ENCODE data around the gene ARHGAP24. TPM values are rescaled to one million over a fixed set of nuclear protein-coding genes. Genes with fewer than 3 reads are reported as not detected.

The ARHGAP24 gene
- total RNA-seq, 1 experiment from 2014 or later: 1.2 TPM

- Histone ChIP-seq H3K4me3 (ENCODE audit: insufficient read depth, low read depth, low read length) (no peak overlapping the region), H3K27me3 (ENCODE audit: control insufficient read depth, insufficient read depth, low read length) (no peaks in the 10 kb centered on the region), H3K36me3 (replicated peaks; ENCODE audit: control insufficient read depth, insufficient read depth, low read length) (no peaks in the 10 kb centered on the region)
- DNase-seq: no peak
Observed at GRCh38 chr4:85740431-85740861, 265.5 kb downstream of the ARHGAP24 start.

GRCh38 chr4:85741381-85741780 lies 266.4 kb downstream of the ARHGAP24 start:
- no peaks in the 10 kb centered on the region for H3K27me3 ChIP-seq (ENCODE audit: control insufficient read depth, insufficient read depth, low read length)
- no peak for DNase-seq
- no peak overlapping the region for H3K4me3 ChIP-seq (ENCODE audit: insufficient read depth, low read depth, low read length)
- H3K36me3 ChIP-seq (replicated peaks; ENCODE audit: control insufficient read depth, insufficient read depth, low read length): no peaks in the 10 kb centered on the region

GRCh38 chr4:85741921-85742591 lies 267.1 kb downstream of the ARHGAP24 start:
- no peak for DNase-seq
- Histone ChIP-seq H3K27me3 (ENCODE audit: control insufficient read depth, insufficient read depth, low read length) (no peaks in the 10 kb centered on the region), H3K36me3 (replicated peaks; ENCODE audit: control insufficient read depth, insufficient read depth, low read length) (no peaks in the 10 kb centered on the region), H3K4me3 (ENCODE audit: insufficient read depth, low read depth, low read length) (no peak overlapping the region)

GRCh38 chr4:85744950-85745349 lies 270.0 kb downstream of the ARHGAP24 start:
- Histone ChIP-seq H3K27me3 (ENCODE audit: control insufficient read depth, insufficient read depth, low read length) (no peaks in the 10 kb centered on the region), H3K4me3 (ENCODE audit: insufficient read depth, low read depth, low read length) (no peak overlapping the region), H3K36me3 (replicated peaks; ENCODE audit: control insufficient read depth, insufficient read depth, low read length) (no peaks in the 10 kb centered on the region)
- DNase-seq: no peak

- Histone ChIP-seq H3K4me3 (ENCODE audit: insufficient read depth, low read depth, low read length) (no peak overlapping the region), H3K36me3 (replicated peaks; ENCODE audit: control insufficient read depth, insufficient read depth, low read length) (no peaks in the 10 kb centered on the region), H3K27me3 (ENCODE audit: control insufficient read depth, insufficient read depth, low read length) (no peaks in the 10 kb centered on the region)
- DNase-seq: no peak
Observed at GRCh38 chr4:85745939-85746338, 271.0 kb downstream of the ARHGAP24 start.

- DNase-seq: peak; percentile 38
- Histone ChIP-seq H3K27me3 (ENCODE audit: control insufficient read depth, insufficient read depth, low read length) (no peaks in the 10 kb centered on the region), H3K36me3 (replicated peaks; ENCODE audit: control insufficient read depth, insufficient read depth, low read length) (no peaks in the 10 kb centered on the region), H3K4me3 (ENCODE audit: insufficient read depth, low read depth, low read length) (no peak overlapping the region)
Observed at GRCh38 chr4:85747882-85748491, 273.0 kb downstream of the ARHGAP24 start.

GRCh38 chr4:85748654-85749053 lies 273.7 kb downstream of the ARHGAP24 start:
- Histone ChIP-seq H3K36me3 (replicated peaks; ENCODE audit: control insufficient read depth, insufficient read depth, low read length) (no peaks in the 10 kb centered on the region), H3K27me3 (ENCODE audit: control insufficient read depth, insufficient read depth, low read length) (no peaks in the 10 kb centered on the region), H3K4me3 (ENCODE audit: insufficient read depth, low read depth, low read length) (no peak overlapping the region)
- no peak for DNase-seq

GRCh38 chr4:85751866-85752265 lies 276.9 kb downstream of the ARHGAP24 start:
- Histone ChIP-seq H3K4me3 (ENCODE audit: insufficient read depth, low read depth, low read length) (no peak overlapping the region), H3K36me3 (replicated peaks; ENCODE audit: control insufficient read depth, insufficient read depth, low read length) (no peaks in the 10 kb centered on the region), H3K27me3 (ENCODE audit: control insufficient read depth, insufficient read depth, low read length) (no peaks in the 10 kb centered on the region)
- DNase-seq: no peak

- Histone ChIP-seq H3K4me3 (ENCODE audit: insufficient read depth, low read depth, low read length) (no peak overlapping the region), H3K27me3 (ENCODE audit: control insufficient read depth, insufficient read depth, low read length) (no peaks in the 10 kb centered on the region), H3K36me3 (replicated peaks; ENCODE audit: control insufficient read depth, insufficient read depth, low read length) (no peaks in the 10 kb centered on the region)
- no peak for DNase-seq
Observed at GRCh38 chr4:85755285-85755684, 280.3 kb downstream of the ARHGAP24 start.

GRCh38 chr4:85756938-85757337 lies 282.0 kb downstream of the ARHGAP24 start:
- DNase-seq: peak; percentile 10
- no peaks in the 10 kb centered on the region for H3K36me3 ChIP-seq (replicated peaks; ENCODE audit: control insufficient read depth, insufficient read depth, low read length)

GRCh38 chr4:85759388-85759787 lies 284.4 kb downstream of the ARHGAP24 start:
- H3K36me3 ChIP-seq (replicated peaks; ENCODE audit: control insufficient read depth, insufficient read depth, low read length): no peaks in the 10 kb centered on the region
- DNase-seq: no peak
- H3K4me3 ChIP-seq (ENCODE audit: insufficient read depth, low read depth, low read length): no peak overlapping the region
- no peaks in the 10 kb centered on the region for H3K27me3 ChIP-seq (ENCODE audit: control insufficient read depth, insufficient read depth, low read length)

More at GRCh38 chr4:85756938-85757337, 282.0 kb downstream of the ARHGAP24 start:
- Histone ChIP-seq H3K27me3 (ENCODE audit: control insufficient read depth, insufficient read depth, low read length) (no peaks in the 10 kb centered on the region), H3K4me3 (ENCODE audit: insufficient read depth, low read depth, low read length) (no peak overlapping the region)

GRCh38 chr4:85760511-85760910 lies 285.6 kb downstream of the ARHGAP24 start:
- Histone ChIP-seq H3K4me3 (ENCODE audit: insufficient read depth, low read depth, low read length) (no peak overlapping the region), H3K27me3 (ENCODE audit: control insufficient read depth, insufficient read depth, low read length) (no peaks in the 10 kb centered on the region), H3K36me3 (replicated peaks; ENCODE audit: control insufficient read depth, insufficient read depth, low read length) (no peaks in the 10 kb centered on the region)
- no peak for DNase-seq

- no peak for DNase-seq
- H3K36me3 ChIP-seq (replicated peaks; ENCODE audit: control insufficient read depth, insufficient read depth, low read length): no peaks in the 10 kb centered on the region
- no peaks in the 10 kb centered on the region for H3K27me3 ChIP-seq (ENCODE audit: control insufficient read depth, insufficient read depth, low read length)
Observed at GRCh38 chr4:85761803-85762528, 287.0 kb downstream of the ARHGAP24 start.

GRCh38 chr4:85762529-85762871 lies 287.6 kb downstream of the ARHGAP24 start:
- no peak for DNase-seq
- no peak overlapping the region for H3K4me3 ChIP-seq (ENCODE audit: insufficient read depth, low read depth, low read length)
- no peaks in the 10 kb centered on the region for H3K27me3 ChIP-seq (ENCODE audit: control insufficient read depth, insufficient read depth, low read length)
- no peaks in the 10 kb centered on the region for H3K36me3 ChIP-seq (replicated peaks; ENCODE audit: control insufficient read depth, insufficient read depth, low read length)

More at GRCh38 chr4:85761803-85762528, 287.0 kb downstream of the ARHGAP24 start:
- H3K4me3 ChIP-seq (ENCODE audit: insufficient read depth, low read depth, low read length): no peak overlapping the region

GRCh38 chr4:85763202-85763601 lies 288.3 kb downstream of the ARHGAP24 start:
- no peaks in the 10 kb centered on the region for H3K27me3 ChIP-seq (ENCODE audit: control insufficient read depth, insufficient read depth, low read length)
- no peak overlapping the region for H3K4me3 ChIP-seq (ENCODE audit: insufficient read depth, low read depth, low read length)
- DNase-seq: no peak
- H3K36me3 ChIP-seq (replicated peaks; ENCODE audit: control insufficient read depth, insufficient read depth, low read length): no peaks in the 10 kb centered on the region

All from H7 (cell line).